CD8-positive, alpha-beta memory T cell (primary cell): Measurements from ENCODE around the gene CTPS2. TPM values are rescaled to one million over a fixed set of nuclear protein-coding genes. Genes with fewer than 3 reads are reported as not detected.
A peak's percentile ranks its signal among the peaks of the same experiment; 100 is the strongest.

Source experiments
- CTCF ChIA-PET: fragments of 350-600 bp; sonication (Branson Sonifier 250); formaldehyde crosslinking; loops from one replicate; lab custom pipeline; 2021; ENCODE audit warnings: antibody characterized with exemption; lab: Charles Lee
- POLR2A ChIA-PET: fragments of 350-600 bp; sonication (Branson Sonifier 250); formaldehyde crosslinking; loops from one replicate; lab custom pipeline; 2021; ENCODE audit warnings: antibody characterized with exemption; lab: Charles Lee
- DNase-seq, 5 donors: peaks; one replicate each; pipeline versions ENCODE4 v3.0.0 to v3.0.0-alpha.2; 2020 to 2022; ENCODE audit warnings: mixed read lengths in 1 of 5
- H3K27ac ChIP-seq: one replicate; pipeline ENCODE4 v1.7.0; 2013; ENCODE audit warnings: low read depth, mild to moderate bottlenecking, low read length, moderate library complexity
- H3K27me3 ChIP-seq: 2 replicates; pipeline ENCODE4 v1.7.0; 2013; ENCODE audit warnings: low read length, mild to moderate bottlenecking; ENCODE audit not compliant: insufficient read depth, poor library complexity, severe bottlenecking
- H3K36me3 ChIP-seq: 2 replicates; pipeline ENCODE4 v1.7.0; 2013; ENCODE audit warnings: mild to moderate bottlenecking, low read length, moderate library complexity; ENCODE audit not compliant: insufficient read depth
- H3K4me1 ChIP-seq: 2 replicates; pipeline ENCODE4 v1.7.0; 2013; ENCODE audit warnings: mild to moderate bottlenecking, low read length, moderate library complexity; ENCODE audit not compliant: insufficient read depth
- H3K4me3 ChIP-seq: 2 replicates; pipeline ENCODE4 v1.7.0; 2013; ENCODE audit warnings: mild to moderate bottlenecking, low read length
- H3K9me3 ChIP-seq: 2 replicates; pipeline ENCODE4 v1.7.0; 2013; ENCODE audit warnings: mild to moderate bottlenecking, low read length
- H3K27ac Mint-ChIP-seq, 8 donors: one replicate each; pipeline ENCODE4 v1.8.0; 2020 to 2021; ENCODE audit warnings: mixed read lengths in 8 of 8, mild to moderate bottlenecking in 6 of 8, inconsistent platforms in 3 of 8, moderate library complexity in 3 of 8
- H3K27me3 Mint-ChIP-seq, 2 donors: one replicate each; pipeline ENCODE4 v1.8.0; 2020 to 2021; ENCODE audit warnings: mixed read lengths in 2 of 2, mild to moderate bottlenecking in 1 of 2, moderate library complexity in 1 of 2
- H3K36me3 Mint-ChIP-seq, 3 donors: one replicate each; pipeline ENCODE4 v1.8.0; 2020 to 2021; ENCODE audit warnings: mixed read lengths in 3 of 3, inconsistent platforms in 1 of 3, mild to moderate bottlenecking in 1 of 3
- H3K4me1 Mint-ChIP-seq, 3 donors: one replicate each; pipeline ENCODE4 v1.8.0; 2020 to 2021; ENCODE audit warnings: mixed read lengths in 3 of 3, inconsistent platforms in 1 of 3, mild to moderate bottlenecking in 1 of 3
- H3K4me3 Mint-ChIP-seq, 7 donors: one replicate each; pipeline ENCODE4 v1.8.0; 2020 to 2021; ENCODE audit warnings: mixed read lengths in 7 of 7, mild to moderate bottlenecking in 6 of 7, moderate library complexity in 4 of 7, inconsistent platforms in 2 of 7
- H3K9me3 Mint-ChIP-seq, 5 donors: one replicate each; pipeline ENCODE4 v1.8.0; 2020 to 2022; ENCODE audit warnings: mixed read lengths in 5 of 5, mild to moderate bottlenecking in 3 of 5, moderate library complexity in 2 of 5, inconsistent platforms in 1 of 5
- polyA plus RNA-seq: library from polyadenylated mRNA; unstranded; fragments of 300-500 nt; fragmentation: Illumina TruSeq; gene quantifications from one replicate; pipeline ENCODE4 v1.2.3, GENCODE V29; 2021
- total RNA-seq, 2 experiments: library from RNA; stranded (reverse); gene quantifications; one replicate each; pipeline ENCODE4 v1.2.3, GENCODE V29; 2021

CTPS2 gene
- total and polyA plus RNA-seq, 3 experiments from 2014 or later = 3.1 to 5.7 (median 5.2) TPM

GRCh38 chrX:16566571-16566970 is 145.9 kb downstream of the CTPS2 start:
- no peaks in the 10 kb centered on the region for H3K4me1 ChIP-seq
- H3K9me3 Mint-ChIP-seq = no peaks in the 10 kb centered on the region
- CTCF ChIA-PET = no interaction called here

GRCh38 chrX:16560173-16560572 is 152.3 kb downstream of the CTPS2 start:
- no peak overlapping the region for H3K27ac ChIP-seq
- Mint-ChIP-seq H3K4me1 (peaks cover 0 to 5% (median 0%) of the 10 kb centered on the region in 3 donors), H3K27me3 (peaks cover 0 to 8% of the 10 kb centered on the region in 2 donors), H3K36me3 (no peaks in the 10 kb centered on the region), H3K9me3 (no peaks in the 10 kb centered on the region), H3K27ac (no peak overlapping the region), H3K4me3 (no peak overlapping the region)
- H3K9me3 ChIP-seq = no peaks in the 10 kb centered on the region
- no peak for DNase-seq
- no peak overlapping the region for H3K4me3 ChIP-seq
- H3K4me1 ChIP-seq = no peaks in the 10 kb centered on the region
- no peaks in the 10 kb centered on the region for H3K36me3 ChIP-seq
- ChIA-PET POLR2A (no interaction called here), CTCF (no interaction called here)
- H3K27me3 ChIP-seq = no peaks in the 10 kb centered on the region

More at GRCh38 chrX:16566571-16566970, 145.9 kb downstream of the CTPS2 start:
- DNase-seq = no peak
- Histone ChIP-seq H3K9me3 (no peaks in the 10 kb centered on the region), H3K27me3 (no peaks in the 10 kb centered on the region), H3K36me3 (no peaks in the 10 kb centered on the region), H3K4me3 (no peak overlapping the region), H3K27ac (no peak overlapping the region)
- no peak overlapping the region for H3K4me3 Mint-ChIP-seq
- H3K36me3 Mint-ChIP-seq = no peaks in the 10 kb centered on the region
- POLR2A ChIA-PET = no interaction called here
- no peak overlapping the region for H3K27ac Mint-ChIP-seq
- H3K4me1 Mint-ChIP-seq = no peaks in the 10 kb centered on the region
- H3K27me3 Mint-ChIP-seq = peaks cover 0 to 7% of the 10 kb centered on the region in 2 donors

- H3K27me3 Mint-ChIP-seq = peaks cover 0 to 6% of the 10 kb centered on the region in 2 donors
- Histone ChIP-seq H3K9me3 (no peaks in the 10 kb centered on the region), H3K27ac (no peak overlapping the region), H3K4me3 (no peak overlapping the region), H3K27me3 (no peaks in the 10 kb centered on the region), H3K36me3 (no peaks in the 10 kb centered on the region), H3K4me1 (no peaks in the 10 kb centered on the region)
- H3K9me3 Mint-ChIP-seq = no peaks in the 10 kb centered on the region
- H3K4me3 Mint-ChIP-seq = no peak overlapping the region
- CTCF ChIA-PET = no interaction called here
- H3K27ac Mint-ChIP-seq = peak overlapping the region in 1 of 8 donors; percentile 17
- H3K36me3 Mint-ChIP-seq = no peaks in the 10 kb centered on the region
- POLR2A ChIA-PET = no interaction called here
- no peak for DNase-seq
- peaks cover 0 to 5% (median 0%) of the 10 kb centered on the region in 3 donors for H3K4me1 Mint-ChIP-seq
Measured at GRCh38 chrX:16559206-16559619, 153.3 kb downstream of the CTPS2 start.

DNA sequence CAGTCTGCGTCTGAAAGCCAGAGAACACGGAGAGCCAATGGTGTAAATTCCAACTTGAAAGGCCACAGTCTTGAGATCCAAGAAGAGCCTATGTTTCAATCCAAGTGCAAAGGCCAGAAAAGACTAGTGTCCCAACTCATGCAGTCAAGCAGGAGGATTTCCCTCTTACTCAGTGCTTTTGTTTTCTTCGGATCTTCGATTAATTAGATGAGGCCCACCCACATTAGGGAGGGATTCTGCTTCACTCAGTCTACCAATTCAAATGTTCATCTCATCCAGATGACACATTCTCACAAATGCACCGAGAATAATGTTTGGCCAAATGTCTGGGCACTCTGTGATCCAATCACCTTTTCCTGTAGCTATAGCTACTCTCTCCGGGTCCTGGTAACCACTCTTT is 154.0 kb downstream of the CTPS2 start:
- Histone ChIP-seq H3K36me3 (no peaks in the 10 kb centered on the region), H3K27me3 (no peaks in the 10 kb centered on the region), H3K27ac (no peak overlapping the region), H3K9me3 (no peaks in the 10 kb centered on the region), H3K4me3 (no peak overlapping the region), H3K4me1 (no peaks in the 10 kb centered on the region)
- no peak overlapping the region for H3K27ac Mint-ChIP-seq
- H3K9me3 Mint-ChIP-seq = no peaks in the 10 kb centered on the region
- CTCF ChIA-PET = no interaction called here
- H3K27me3 Mint-ChIP-seq = peaks cover 0 to 6% of the 10 kb centered on the region in 2 donors
- peaks cover 0 to 5% (median 0%) of the 10 kb centered on the region in 3 donors for H3K4me1 Mint-ChIP-seq
- no peak overlapping the region for H3K4me3 Mint-ChIP-seq
- DNase-seq = no peak
- H3K36me3 Mint-ChIP-seq = no peaks in the 10 kb centered on the region
- POLR2A ChIA-PET = no interaction called here

GRCh38 chrX:16552546-16552945 is 159.9 kb downstream of the CTPS2 start:
- no peaks in the 10 kb centered on the region for H3K4me1 ChIP-seq
- DNase-seq = no peak
- H3K27me3 ChIP-seq = no peaks in the 10 kb centered on the region
- H3K9me3 ChIP-seq = no peaks in the 10 kb centered on the region
- CTCF ChIA-PET = no interaction called here
- no peaks in the 10 kb centered on the region for H3K36me3 ChIP-seq
- H3K27ac ChIP-seq = no peak overlapping the region
- peaks cover 0 to 3% (median 0%) of the 10 kb centered on the region in 5 donors for H3K9me3 Mint-ChIP-seq
- H3K4me3 Mint-ChIP-seq = no peak overlapping the region
- no peaks in the 10 kb centered on the region for H3K36me3 Mint-ChIP-seq
- H3K4me3 ChIP-seq = no peak overlapping the region
- no peaks in the 10 kb centered on the region for H3K4me1 Mint-ChIP-seq
- peaks cover 0 to 9% of the 10 kb centered on the region in 2 donors for H3K27me3 Mint-ChIP-seq
- POLR2A ChIA-PET = no interaction called here
- H3K27ac Mint-ChIP-seq = no peak overlapping the region

- ChIA-PET CTCF (no interaction called here), POLR2A (no interaction called here)
- Mint-ChIP-seq H3K27me3 (peaks cover 0 to 5% of the 10 kb centered on the region in 2 donors), H3K36me3 (no peaks in the 10 kb centered on the region), H3K4me1 (no peaks in the 10 kb centered on the region), H3K4me3 (no peak overlapping the region), H3K27ac (no peak overlapping the region), H3K9me3 (peaks cover 0 to 3% (median 0%) of the 10 kb centered on the region in 5 donors)
- no peak overlapping the region for H3K27ac ChIP-seq
- H3K4me3 ChIP-seq = no peak overlapping the region
- no peaks in the 10 kb centered on the region for H3K4me1 ChIP-seq
- no peaks in the 10 kb centered on the region for H3K27me3 ChIP-seq
- H3K9me3 ChIP-seq = no peaks in the 10 kb centered on the region
- no peak for DNase-seq
- no peaks in the 10 kb centered on the region for H3K36me3 ChIP-seq
Measured at GRCh38 chrX:16547644-16548043, 164.8 kb downstream of the CTPS2 start.

- H3K4me3 ChIP-seq = no peak overlapping the region
- no peaks in the 10 kb centered on the region for H3K27me3 ChIP-seq
- Mint-ChIP-seq H3K27ac (no peak overlapping the region), H3K4me3 (no peak overlapping the region), H3K4me1 (no peaks in the 10 kb centered on the region), H3K36me3 (peaks cover 0 to 1% (median 0%) of the 10 kb centered on the region in 3 donors), H3K9me3 (peaks cover 0 to 5% (median 0%) of the 10 kb centered on the region in 5 donors), H3K27me3 (peaks cover 0 to 5% of the 10 kb centered on the region in 2 donors)
- no peak overlapping the region for H3K27ac ChIP-seq
- no peaks in the 10 kb centered on the region for H3K36me3 ChIP-seq
- no peaks in the 10 kb centered on the region for H3K4me1 ChIP-seq
- CTCF ChIA-PET = no interaction called here
- POLR2A ChIA-PET = no interaction called here
- DNase-seq = no peak
- H3K9me3 ChIP-seq = no peaks in the 10 kb centered on the region
Measured at GRCh38 chrX:16544969-16545368, 167.5 kb downstream of the CTPS2 start.
